RCC 7860 (cell line): ENCODE results near the gene PXDC1.
"Not testable (repeated sequence)": the region's sequence is repeated elsewhere in the genome, so short reads cannot be mapped to it uniquely, and the experiment has no call there.

Experiments
- DNase-seq: peaks from one replicate; pipeline ENCODE4 v3.0.0-alpha.2; 2015; ENCODE audit warnings: low spot score
- FAIRE-seq: peaks from 2 replicates; lab custom pipeline; 2012; peaks lifted over from hg19 to GRCh38; lab: Jason Lieb, UNC

Gene PXDC1

DNA sequence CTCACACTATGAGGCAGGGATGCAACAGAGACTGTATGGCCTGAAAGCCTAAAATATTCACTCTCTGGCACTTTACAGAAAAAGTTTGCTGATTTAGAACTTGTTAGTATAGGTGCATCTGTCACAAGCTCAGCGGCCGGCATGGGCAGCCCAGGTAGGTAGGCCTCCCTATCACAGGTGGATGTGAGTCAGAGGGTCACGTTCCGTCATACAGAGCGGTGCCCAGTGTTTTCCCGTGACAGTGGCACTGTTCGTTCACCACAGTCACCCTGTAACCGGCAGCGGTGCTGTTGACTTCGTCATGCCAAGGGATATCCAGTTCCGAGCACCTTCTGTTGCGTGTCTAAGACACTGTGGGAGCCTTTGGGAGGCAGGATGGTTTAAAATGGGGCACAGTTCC lies 32.9 kb upstream of the PXDC1 start:
- FAIRE-seq: no peak
- no peak for DNase-seq

DNA sequence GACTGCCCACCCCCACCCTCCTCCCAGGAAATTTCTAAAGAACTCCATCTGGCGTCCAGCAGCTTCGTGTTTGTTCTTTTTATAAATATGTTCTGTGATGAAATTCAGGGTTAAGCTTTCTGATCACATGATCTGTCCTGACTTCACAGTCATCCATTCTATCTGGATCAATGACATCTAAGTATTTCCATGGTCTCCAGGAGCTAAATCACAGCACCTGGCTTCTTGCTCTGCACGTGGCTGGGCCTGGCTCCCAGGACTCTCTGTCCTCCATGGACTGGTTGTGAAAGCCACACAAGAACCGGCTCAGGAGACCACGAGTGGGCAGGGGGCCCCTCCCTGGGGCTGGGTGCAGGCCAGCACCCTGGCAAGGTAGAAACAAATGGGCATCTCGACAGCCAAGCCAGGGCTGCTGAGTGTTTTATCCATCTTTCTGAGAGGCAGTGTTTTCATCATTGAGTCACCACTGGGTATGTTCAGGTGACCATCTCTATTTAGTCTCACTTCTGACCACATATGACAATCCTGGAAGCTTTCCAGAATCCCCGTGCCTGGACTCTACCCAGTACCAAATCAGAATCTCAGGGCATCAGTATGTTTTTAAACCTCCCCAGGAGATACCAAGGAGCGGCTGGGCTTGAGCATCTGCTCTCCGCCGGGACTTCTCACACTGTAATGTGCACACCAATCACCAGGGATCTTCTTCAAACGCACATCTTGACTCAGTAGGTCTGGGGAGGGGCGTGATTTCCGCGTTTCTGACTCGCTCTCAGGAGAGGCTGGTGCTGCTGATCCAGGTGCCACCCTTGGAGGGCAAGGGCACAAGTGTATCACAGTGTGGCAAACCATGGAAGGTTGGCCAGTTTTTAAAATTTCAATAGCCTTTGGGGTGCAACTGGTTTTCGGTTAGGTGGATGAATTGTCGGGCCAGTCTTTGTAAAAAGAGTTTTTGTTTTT lies 31.6 kb upstream of the PXDC1 start:
- DNase-seq (no peak), FAIRE-seq (no peak)

DNA sequence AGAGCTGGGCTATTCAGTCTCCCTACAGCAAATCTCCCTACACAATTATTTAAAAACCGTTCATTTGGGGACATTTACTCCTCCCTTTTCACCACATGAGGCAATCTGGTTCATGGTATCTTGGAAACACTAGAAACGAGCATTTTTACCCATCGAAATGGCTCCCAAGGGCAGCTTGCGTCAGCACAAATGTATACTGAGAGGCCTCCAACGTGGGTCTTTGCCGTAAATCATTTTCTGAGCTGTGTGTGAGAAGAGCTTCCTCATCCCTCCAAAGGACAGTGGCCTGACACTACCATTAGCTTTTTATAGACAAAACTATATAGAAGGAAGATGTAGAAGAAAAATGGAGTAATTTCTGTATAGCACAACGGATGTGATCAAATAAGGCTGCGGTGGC lies 30.0 kb upstream of the PXDC1 start:
- DNase-seq (no peak), FAIRE-seq (no peak)

DNA sequence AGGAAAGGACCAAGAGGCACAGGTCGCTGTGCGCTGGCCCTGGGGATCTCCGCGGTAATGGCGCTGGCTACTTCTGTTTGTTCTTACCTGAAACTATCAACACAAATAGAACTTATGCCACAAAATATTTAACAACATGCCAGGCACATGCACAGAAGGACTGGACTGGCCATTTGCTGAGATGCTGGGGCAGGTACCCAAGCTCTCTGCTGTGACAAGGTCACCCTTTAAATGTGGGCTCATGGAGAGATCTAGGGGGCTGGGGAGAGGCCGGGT lies 28.0 kb upstream of the PXDC1 start:
- DNase-seq (no peak), FAIRE-seq (no peak)

DNA sequence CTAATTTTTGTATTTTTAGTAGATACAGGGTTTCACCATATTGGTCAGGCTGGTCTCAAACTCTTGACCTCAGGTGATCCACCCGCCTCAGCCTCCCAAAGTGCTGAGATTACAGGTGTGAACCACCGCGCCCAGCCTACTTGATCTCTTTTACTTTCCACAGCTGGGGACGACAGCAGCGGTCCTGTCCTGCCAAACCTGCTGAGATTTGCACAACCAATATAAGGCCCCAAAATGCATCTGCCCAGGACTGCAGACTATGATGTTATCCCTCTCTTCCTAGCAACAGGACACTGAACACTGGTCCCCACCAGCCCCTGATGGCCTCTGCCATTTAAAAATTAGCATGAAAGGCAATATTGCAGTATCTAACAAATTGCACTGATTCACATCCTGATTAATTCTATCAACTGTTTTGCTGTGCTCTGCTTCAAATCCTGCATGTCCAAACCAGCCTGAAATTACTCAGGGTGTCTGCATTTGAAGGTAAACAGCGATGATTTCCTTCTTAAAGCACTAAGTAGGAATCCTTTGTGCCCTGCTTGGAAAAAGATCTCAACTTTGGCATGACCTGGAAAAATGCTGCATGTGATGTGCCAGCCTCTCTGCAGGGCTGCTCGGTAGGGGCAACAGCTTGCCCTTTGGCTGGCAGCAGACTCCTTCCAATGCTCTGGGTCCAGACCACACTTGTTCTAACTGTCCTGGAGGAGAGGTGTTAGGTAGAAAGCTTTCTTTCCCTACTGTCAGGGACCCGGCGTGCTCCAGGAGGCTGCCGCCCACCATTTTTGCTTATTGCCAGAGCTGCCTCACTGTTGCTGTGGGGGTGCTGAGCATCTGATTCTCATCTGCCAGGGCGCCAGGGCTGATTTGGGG lies 27.4 kb upstream of the PXDC1 start:
- DNase-seq (no peak), FAIRE-seq (no peak)

DNA sequence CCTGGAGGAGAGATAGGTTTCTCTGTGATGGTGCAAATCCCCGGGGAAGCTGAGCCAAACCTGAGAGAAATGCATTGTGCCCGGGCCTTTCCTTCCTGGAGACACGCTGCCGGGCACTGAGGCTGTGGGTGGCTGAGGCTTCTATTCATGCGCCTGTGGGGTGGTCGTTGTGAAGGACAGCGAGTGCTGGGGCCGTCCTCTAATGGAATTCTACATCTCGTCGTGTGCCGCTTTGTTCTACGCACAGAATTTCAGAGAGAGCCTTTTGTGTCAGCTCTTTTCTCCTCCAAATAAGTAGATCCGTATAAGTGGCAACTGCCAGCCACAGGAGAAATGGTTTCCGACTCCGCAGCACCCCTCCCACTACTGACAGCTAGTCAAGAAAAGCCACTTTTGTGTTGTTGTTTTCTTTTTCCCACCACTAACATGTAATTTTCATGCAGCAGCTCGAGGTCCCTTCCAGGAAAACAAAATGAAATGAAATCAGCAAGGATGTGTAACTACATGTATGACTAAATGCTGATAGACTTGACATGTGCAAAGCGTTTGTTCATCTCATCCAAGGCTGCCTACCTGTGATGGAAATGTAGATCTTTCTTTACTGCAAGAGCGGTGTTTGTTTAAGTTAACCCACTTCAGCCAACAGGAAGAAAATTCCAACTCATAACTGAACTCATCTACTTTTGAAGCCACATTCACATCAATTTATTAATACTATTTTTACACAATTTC lies 26.4 kb upstream of the PXDC1 start:
- DNase-seq (no peak), FAIRE-seq (no peak)

DNA sequence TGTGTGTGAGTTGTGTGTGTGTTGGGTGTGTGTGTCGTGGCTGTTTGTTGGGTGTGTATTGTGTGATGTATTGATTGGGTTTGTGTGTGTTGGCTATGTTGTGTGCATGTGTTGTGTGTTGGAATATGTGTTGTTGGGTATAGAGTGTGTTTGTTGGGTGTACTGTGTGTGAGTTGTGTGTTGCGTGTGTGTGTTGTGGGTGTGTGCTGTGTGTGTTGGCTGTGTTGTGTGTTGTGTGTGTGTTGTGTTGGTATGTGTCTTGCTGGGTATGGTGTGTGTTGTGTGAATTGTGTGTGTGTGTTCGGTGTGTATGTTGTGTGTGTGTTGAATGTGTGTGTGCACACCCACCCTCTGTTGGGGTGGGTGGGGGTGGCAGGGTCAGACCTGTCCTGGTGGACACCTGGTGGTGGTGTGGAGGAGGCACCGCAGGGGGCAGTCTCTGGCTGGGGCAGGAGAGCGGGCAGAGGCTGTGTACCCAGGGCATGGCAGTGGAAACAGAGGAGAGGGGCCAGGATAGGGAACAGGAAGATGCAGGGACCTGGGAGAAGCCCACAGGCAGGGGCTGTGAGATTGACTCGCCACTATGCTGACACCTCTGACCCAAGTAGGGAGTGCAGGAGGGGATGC lies 25.5 kb upstream of the PXDC1 start:
- DNase-seq: no peak
- FAIRE-seq: no peak

DNA sequence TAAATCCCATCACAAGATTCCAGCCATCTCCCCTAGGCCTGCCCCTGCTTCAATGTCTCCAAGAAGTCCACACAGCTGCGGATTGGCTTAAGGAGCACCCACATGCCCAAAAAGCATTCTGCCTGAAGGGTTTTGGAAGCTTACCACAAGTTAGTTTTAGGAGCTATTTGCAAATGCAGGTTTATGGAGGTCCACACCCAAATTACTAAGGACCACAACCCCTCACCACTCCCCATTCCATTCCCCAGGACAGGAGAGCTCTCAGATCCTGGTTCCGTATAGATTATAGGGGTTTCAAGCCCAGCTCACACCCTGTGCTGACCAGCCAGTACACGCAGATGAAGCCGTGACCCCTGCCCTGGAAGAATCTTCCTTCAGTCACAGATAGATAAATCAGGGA lies 24.3 kb upstream of the PXDC1 start:
- FAIRE-seq: no peak
- DNase-seq: no peak

DNA sequence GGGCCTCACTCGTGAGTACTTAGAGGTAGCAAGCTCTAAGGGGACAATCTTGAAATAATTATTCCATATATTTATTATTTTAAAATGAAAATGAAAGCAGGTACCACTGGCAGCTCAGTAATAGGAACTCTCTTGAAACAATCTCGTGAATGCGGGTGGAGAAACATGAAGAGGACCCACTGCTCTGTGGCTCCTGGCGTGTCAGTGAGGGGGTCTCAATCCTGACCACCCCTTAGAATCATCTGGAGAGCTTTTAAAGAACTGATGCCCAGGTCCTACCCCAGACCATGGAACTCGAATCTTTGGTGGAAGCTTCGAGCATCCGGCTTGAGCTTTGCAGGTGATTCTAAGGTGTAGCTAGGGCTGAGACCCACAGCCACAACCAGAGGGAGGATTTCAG lies 23.9 kb upstream of the PXDC1 start:
- FAIRE-seq (no peak), DNase-seq (no peak)

DNA sequence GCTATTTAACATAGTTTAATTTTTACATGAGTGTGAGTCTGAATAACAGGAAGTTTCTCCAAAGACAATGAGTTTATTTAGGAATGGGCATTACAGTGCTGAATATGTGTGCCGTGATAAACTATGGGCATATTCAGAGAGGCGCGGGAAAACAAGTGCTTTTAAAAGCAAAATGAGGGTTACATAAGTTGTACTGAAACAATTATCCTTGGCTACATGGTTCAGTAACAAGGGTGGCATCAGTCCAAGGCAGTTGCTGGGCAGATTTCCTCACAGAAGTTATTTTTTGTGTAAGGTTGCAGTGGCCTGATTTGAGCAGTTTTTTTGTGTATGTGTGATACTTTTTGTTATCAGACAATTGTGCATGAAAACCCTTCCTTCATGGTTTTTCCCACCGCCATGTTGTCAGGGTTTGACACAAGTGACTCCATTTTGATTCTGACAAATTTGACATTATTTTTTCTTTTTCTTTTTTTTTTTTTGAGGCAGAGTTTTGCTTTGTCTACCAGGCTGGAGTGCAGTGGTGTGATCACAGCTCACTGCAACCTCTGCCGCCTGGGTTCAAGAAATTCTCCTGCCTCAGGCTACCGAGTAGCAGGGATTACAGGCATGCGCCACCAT lies 22.3 kb upstream of the PXDC1 start:
- FAIRE-seq: no peak
- DNase-seq: no peak

DNA sequence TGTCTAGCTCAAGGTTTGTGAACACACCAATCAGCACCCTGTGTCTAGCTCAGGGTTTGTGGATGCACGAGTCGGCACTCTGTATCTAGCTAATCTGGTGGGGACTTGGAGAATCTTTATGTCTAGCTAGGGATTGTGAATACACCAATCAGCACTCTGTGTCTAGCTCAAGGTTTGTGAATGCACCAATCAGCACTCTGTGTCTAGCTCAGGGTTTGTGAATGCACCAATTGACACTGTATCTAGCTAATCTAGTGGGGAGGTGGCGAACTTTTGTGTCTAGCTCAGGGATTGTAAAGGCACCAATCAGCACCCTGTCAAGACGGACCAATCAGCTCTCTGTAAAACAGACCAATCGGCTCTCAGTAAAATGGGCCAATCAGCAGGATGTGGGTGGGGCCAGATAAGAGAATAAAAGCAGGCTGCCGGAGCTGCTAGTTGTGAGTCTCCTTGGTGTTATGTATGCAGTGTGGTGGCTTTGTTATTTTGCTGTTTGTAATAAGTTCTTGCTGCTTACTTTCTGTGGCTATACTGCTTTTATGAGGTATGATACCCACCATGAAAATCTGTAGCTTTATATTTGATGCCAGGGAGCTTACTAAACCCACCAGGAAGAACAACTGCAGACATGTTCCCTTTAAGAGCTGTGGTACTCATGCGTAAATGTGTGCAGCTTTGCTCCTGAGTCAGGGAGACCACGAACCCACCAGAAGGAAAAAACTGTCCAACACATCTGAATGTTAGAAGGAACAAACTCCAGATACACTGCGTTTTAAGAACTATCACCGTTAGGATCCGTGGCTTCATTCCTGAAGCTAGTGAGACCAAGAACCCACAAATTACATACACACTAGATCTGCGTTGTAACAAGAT lies 20.9 kb upstream of the PXDC1 start:
- not testable (repeated sequence) for FAIRE-seq, DNase-seq

DNA sequence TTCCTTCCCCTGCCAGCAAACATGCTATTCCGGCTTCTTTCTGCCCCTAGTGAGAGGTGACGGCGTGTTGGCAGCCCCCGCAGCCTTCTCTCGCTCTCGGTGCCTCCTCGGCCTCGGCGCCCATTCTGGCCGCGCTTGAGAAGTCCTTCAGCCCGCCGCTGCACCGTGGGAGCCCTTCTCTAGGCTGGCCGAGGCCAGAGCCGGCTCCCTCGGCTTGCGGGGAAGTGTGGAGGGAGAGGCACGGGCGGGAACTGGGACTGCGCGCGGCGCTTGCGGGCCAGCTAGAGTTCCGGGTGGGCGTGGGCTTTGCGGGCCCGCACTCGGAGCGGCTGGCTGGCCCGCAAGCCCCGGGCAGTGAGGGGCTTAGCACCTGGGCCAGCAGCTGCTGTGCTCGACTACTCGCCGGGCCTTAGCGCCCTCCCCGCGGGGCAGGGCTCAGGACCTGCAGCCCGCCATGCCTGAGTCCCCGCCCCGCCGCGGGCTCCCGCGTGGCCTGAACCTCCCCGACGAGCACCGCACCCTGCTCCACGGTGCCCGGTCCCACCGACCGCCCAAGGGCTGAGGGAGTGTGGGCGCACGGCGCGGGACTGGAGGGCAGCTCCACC lies 20.0 kb upstream of the PXDC1 start:
- DNase-seq: no peak

DNA sequence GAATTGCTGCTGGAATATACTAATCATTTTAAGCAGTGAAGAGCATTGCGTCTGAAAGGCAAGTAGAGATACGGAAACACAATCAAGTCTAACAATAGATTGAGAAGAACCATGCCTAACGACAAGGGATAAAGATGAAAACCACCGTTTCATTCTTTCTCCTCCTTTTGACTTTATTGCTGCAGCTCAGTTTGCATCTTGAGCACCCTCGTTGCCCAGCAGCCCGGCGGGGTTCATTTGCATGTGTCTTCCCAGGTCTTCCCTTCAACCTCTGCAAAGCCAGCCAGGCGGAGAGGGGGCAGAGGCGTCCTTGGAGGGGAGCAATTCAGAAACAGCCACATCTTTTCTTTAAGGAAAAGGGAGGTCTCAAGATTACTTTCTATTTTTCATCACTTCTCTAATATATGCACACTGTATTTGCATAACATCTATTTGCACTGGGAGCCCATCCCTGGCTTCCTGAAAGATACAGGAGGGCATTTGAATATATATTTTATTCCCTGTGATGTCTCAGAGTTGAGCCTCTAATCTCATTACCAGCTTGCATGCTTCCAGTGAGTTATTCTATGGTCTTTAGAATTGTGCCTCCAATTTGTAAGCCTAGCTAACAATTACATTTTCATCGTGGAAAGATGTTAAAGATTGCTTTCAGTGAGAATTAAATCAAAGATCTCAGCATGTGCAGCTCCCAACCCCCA lies 18.7 kb upstream of the PXDC1 start:
- no peak for DNase-seq
- FAIRE-seq: no peak

More for the DNA sequence above, 20.0 kb upstream of the PXDC1 start:
- FAIRE-seq: no peak

DNA sequence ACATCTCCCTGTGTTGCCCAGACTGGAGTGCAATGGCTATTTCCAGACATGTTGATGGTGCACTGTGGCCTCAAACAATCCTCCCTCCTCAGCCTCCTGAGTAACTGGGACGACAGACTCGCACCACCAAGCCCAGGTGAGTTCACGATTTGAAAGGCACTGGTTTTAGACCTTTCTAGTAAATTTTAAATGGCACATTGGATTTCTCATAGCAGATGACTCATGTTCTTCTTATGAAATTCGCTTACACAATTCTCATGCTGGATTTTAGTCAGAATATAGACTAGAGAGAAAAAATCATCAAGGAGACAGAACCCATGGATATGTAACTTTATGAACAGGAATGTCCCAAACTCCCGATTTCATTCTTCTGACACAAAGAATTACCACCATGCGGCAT lies 18.1 kb upstream of the PXDC1 start:
- DNase-seq: no peak
- FAIRE-seq: no peak

DNA sequence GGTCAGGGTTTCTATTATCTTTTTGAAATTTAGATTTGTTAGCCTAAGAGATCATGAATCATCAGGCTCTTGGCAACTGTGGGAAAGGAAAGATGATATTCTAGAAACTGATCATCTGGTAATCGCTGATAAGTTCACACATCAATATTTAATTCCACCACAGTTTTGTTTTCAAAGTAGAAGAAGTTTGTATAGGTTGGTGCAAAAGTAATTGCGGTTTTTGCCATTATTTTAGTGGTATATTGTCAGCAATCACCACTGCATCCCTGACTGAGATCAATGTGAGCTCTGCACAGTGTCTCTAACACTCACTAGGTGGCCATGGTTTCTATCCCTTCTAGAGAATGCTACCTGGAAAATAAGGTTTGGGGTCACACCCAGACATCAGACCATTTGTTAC lies 17.0 kb upstream of the PXDC1 start:
- FAIRE-seq: no peak
- no peak for DNase-seq

DNA sequence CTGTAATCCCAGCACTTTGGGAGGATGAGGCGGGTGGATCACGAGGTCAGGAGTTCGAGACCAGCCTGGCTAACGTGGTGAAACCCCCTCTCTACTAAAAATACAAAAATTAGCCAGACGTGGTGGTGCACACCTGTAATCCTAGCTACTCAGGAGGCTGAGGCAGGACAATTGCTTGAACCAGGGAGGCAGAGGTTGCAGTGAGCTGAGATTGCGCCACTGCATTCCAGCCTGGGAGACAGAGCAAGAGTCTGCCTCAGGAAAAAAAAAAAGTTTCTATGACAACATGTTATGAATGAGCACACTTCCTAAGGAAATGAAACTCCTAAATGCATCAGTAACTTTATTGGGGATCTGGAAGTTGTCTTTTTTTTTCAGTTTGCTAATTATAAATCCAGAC lies 16.0 kb upstream of the PXDC1 start:
- FAIRE-seq: not testable (repeated sequence)
- peak; percentile 41 for DNase-seq

DNA sequence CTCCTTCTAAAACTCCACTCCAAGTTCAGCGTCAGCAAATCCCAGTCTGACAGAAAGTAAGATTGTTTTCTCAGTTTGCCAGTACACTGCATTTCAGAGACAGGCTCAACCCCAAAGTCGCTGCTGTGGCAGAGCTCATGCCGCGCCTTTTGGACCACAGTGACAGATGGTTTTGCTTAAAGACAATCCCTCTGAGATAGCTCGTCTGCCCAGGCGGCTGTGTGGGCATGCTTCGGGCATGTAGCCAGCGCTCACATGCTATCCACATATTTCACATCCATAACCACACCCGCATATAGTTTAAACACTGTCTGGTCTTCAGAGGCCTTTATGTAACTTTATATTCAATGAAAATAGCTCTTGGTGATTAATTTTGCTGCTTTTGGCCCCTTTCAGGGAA lies 14.7 kb upstream of the PXDC1 start:
- DNase-seq (no peak), FAIRE-seq (no peak)

DNA sequence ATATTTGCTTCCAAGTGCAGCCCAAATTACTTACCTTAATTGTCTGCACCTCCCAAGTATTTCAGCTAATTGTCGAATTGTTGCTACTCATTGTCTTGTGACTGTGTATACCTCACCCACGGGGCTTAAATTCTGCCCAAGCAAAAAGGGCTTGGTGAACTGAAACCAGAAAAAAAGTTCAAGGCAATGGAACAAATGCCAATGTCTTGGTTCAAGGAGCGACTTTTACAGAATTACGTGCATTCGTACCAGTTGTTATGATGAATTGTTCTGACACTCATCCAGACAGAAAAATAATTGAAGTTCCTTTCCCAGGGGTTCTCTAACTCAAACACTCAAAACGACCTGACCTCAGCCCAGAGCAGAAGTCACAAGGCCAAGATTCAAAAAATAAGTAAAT lies 13.9 kb upstream of the PXDC1 start:
- DNase-seq (no peak), FAIRE-seq (no peak)
